Activated CD4-positive, alpha-beta T cell treated with anti-CD3 and anti-CD28 coated beads, Interleukin-2, amount 10 ng/mL, durations not matched to agents 7 days and 5 days (primary cell): ENCODE data around the gene GJD4. TPM values are rescaled to one million over a fixed set of nuclear protein-coding genes. Genes with fewer than 3 reads are reported as not detected.

ENCODE experiments used
- CTCF ChIA-PET: fragments of 350-600 bp; sonication (Branson Sonifier 250); formaldehyde crosslinking; loops from one replicate; lab custom pipeline; 2021; ENCODE audit warnings: antibody characterized with exemption; lab: Charles Lee
- POLR2A ChIA-PET: fragments of 350-600 bp; sonication (Branson Sonifier 250); formaldehyde crosslinking; loops from one replicate; lab custom pipeline; 2021; ENCODE audit warnings: antibody characterized with exemption; lab: Charles Lee
- DNase-seq: peaks from one replicate; pipeline ENCODE4 v3.0.0-alpha.2; 2020
- H3K27ac Mint-ChIP-seq: one replicate; pipeline ENCODE4 v1.8.0; 2021; ENCODE audit warnings: mild to moderate bottlenecking, moderate library complexity, mixed read lengths
- H3K27me3 Mint-ChIP-seq: one replicate; pipeline ENCODE4 v1.8.0; 2021; ENCODE audit warnings: mixed read lengths
- H3K36me3 Mint-ChIP-seq: one replicate; pipeline ENCODE4 v1.8.0; 2021; ENCODE audit warnings: low read depth, mixed read lengths
- H3K4me1 Mint-ChIP-seq: one replicate; pipeline ENCODE4 v1.8.0; 2021; ENCODE audit warnings: mixed read lengths
- H3K4me3 Mint-ChIP-seq: one replicate; pipeline ENCODE4 v1.8.0; 2021; ENCODE audit warnings: mild to moderate bottlenecking, moderate library complexity, mixed read lengths
- H3K9me3 Mint-ChIP-seq: one replicate; pipeline ENCODE4 v1.8.0; 2021; ENCODE audit warnings: mixed read lengths
- total RNA-seq, 2 experiments: library from RNA; stranded (reverse); gene quantifications; one replicate each; pipeline ENCODE4 v1.2.3, GENCODE V29; 2021

Gene GJD4
- total RNA-seq, 2 experiments from 2014 or later: not detected

DNA sequence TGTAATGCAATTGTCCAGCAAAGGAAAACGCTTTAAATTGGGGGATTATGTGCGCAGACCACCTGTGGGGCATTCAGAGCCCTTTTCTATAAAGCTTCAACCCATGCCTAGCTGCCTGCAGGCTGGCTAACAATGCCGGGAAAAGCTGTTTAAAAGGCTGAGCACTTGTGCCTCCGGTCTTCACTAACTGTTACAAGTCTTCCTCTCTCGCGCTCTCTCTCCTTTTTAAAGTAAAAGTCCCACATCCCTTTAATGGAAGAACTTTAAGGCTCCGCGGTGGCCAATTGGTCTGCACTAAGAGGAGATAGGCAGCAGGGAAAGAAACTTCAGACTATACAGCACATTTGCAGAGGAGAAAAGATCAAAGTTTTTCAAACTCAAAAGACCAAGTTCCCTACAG is 32.3 kb downstream of the GJD4 start:
- ChIA-PET POLR2A (interaction anchor here (0.6 kb wide), 1 partner anchor 58 kb away, joined by 3 read pairs; no protein-coding TSS in a partner anchor), CTCF (interaction anchor here (1.2 to 1.7 kb wide), 2 partner anchors 10 to 14 kb away, joined by 5 to 7 read pairs; no protein-coding TSS in a partner anchor)
- H3K36me3 Mint-ChIP-seq: no peaks in the 10 kb centered on the region
- H3K27ac Mint-ChIP-seq: no peak overlapping the region
- H3K27me3 Mint-ChIP-seq: peaks cover 50% of the 10 kb centered on the region
- no peak for DNase-seq
- peaks cover 15% of the 10 kb centered on the region for H3K4me1 Mint-ChIP-seq
- no peak overlapping the region for H3K4me3 Mint-ChIP-seq
- no peaks in the 10 kb centered on the region for H3K9me3 Mint-ChIP-seq

DNA sequence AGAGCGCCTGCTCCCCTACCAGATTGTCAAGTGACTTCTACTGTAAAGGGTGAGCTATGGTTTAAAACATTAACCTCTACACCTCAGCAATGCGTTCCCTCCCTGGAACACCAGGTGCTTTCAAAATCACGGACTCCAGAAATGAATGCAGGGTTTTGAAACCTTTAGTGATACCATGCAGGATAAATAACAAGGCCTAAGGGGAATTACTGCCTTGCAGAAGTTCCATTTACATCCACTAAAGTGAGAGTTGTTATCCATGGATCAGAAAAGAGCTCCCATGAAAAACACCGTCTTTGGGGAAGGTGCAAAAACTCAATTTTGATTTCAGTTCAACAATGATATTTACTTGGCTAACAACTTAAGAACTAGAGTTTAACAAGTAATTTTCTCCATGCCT is 33.0 kb downstream of the GJD4 start:
- Mint-ChIP-seq H3K27me3 (peaks cover 55% of the 10 kb centered on the region), H3K4me3 (no peak overlapping the region), H3K9me3 (no peaks in the 10 kb centered on the region), H3K4me1 (peaks cover 17% of the 10 kb centered on the region), H3K27ac (no peak overlapping the region), H3K36me3 (no peaks in the 10 kb centered on the region)
- POLR2A ChIA-PET: no interaction called here
- CTCF ChIA-PET: interaction anchor here (1.2 to 1.7 kb wide), 2 partner anchors 11 to 14 kb away, joined by 5 to 7 read pairs; no protein-coding TSS in a partner anchor
- no peak for DNase-seq

DNA sequence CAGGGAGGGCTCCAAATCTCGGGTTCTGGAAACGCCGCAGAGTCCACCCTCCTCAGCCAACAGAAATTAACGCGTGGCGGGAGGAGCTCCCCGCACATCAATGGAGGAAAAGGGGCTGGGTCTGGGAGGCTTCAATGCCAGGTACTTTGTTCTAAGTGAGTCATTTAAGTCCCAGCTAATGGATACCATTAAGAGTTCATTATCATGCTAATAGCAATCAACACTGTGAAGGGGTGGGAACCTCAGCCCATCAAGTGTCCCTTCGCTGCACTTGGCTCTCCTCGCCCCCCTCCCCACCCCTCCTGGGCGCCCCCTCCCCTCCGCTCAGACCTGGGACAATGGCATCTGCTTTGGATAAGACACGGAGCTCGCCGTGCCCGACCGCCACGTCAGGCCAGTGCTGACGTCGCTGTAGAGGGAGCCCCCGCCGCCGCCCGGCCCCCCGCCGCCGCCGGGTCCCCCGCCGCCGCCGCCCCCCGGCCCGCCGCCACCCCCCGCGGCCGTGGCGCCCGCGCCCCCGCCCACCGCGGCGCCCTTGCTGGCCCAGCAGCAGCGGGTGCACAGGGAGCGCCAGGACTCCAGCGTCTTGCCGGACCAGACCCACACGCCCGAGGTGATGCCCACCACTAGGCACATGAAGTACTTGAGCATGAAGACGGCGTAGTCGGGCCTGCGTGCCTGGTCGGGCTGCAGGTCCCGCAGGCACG is 34.0 kb downstream of the GJD4 start:
- peak overlapping the region; percentile 47 for H3K4me3 Mint-ChIP-seq
- POLR2A ChIA-PET: no interaction called here
- no peaks in the 10 kb centered on the region for H3K9me3 Mint-ChIP-seq
- H3K4me1 Mint-ChIP-seq: peaks cover 25% of the 10 kb centered on the region
- peaks cover 64% of the 10 kb centered on the region for H3K27me3 Mint-ChIP-seq
- no peak overlapping the region for H3K27ac Mint-ChIP-seq
- no peaks in the 10 kb centered on the region for H3K36me3 Mint-ChIP-seq
- no peak for DNase-seq
- CTCF ChIA-PET: no interaction called here

- no peak for DNase-seq
- Mint-ChIP-seq H3K4me3 (peak overlapping the region; percentile 47), H3K4me1 (peaks cover 25% of the 10 kb centered on the region), H3K27me3 (peaks cover 71% of the 10 kb centered on the region), H3K9me3 (no peaks in the 10 kb centered on the region), H3K36me3 (no peaks in the 10 kb centered on the region), H3K27ac (no peak overlapping the region)
- CTCF ChIA-PET: no interaction called here
- POLR2A ChIA-PET: no interaction called here
Measured at GRCh38 chr10:35639728-35640401, 34.7 kb downstream of the GJD4 start.

DNA sequence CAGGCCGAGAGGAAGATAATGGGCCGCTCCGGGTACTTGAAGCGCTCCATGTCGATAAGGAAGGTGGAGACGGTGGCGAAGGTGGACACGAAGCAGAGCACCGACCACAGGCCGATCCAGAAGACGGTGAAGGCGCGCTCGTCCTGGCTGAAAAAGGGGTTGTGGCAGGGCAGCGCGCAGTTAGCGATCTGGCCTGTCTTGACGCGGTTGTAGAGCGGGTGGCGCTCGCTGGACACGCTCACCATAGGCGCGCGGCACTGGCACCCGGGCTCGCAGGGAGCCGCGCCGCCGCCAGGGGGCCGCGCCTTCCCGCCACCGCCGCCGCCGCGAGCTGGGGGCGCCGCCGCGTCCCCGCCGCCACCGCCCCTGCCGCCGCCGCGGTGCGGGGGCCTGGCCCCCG is 35.3 kb downstream of the GJD4 start:
- H3K4me3 Mint-ChIP-seq: peak overlapping the region; percentile 68
- H3K27ac Mint-ChIP-seq: no peak overlapping the region
- ChIA-PET CTCF (no interaction called here), POLR2A (no interaction called here)
- peaks cover 25% of the 10 kb centered on the region for H3K4me1 Mint-ChIP-seq
- DNase-seq: no peak
- H3K27me3 Mint-ChIP-seq: peaks cover 76% of the 10 kb centered on the region
- no peaks in the 10 kb centered on the region for H3K9me3 Mint-ChIP-seq
- no peaks in the 10 kb centered on the region for H3K36me3 Mint-ChIP-seq

DNA sequence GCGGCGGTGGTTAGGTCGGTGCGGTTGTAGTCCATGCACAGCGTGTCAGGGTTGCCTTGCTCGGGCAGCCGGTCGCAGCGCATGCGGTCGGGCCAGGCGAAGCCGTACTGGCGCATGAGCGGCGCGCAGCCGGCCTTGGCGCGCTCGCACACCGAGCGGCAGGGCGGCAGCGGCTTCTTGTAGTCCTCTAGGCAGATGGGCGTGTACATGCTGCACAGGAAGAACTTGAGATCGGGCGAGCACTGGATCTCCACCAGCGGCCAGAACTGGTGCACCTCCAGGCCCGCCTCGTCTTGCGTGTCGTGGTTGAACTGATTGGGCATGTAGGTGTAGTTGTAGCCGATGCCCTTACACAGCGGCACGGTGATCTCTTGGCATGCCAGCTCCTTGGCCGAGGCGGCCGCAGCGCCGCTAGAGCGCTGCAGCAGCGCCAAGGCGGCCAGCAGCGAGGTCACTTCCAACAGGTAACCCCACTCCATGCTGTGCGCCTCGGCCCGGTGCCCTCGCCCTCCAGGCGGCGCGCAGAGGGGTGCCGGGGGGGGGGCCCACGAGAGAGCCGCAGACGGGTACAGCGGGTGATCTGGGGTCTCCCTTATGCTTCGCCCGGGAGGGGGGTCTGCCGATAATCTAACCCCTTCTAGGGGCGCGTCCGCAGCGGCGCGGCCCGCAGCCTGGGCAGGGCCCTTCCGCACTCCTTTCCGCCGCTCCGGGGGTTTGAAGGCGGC is 36.0 kb downstream of the GJD4 start:
- H3K27ac Mint-ChIP-seq: no peak overlapping the region
- no peaks in the 10 kb centered on the region for H3K36me3 Mint-ChIP-seq
- H3K27me3 Mint-ChIP-seq: peaks cover 74% of the 10 kb centered on the region
- peak; percentile 52 for DNase-seq
- ChIA-PET CTCF (no interaction called here), POLR2A (no interaction called here)
- H3K4me3 Mint-ChIP-seq: peak overlapping the region; percentile 71
- no peaks in the 10 kb centered on the region for H3K9me3 Mint-ChIP-seq
- peaks cover 25% of the 10 kb centered on the region for H3K4me1 Mint-ChIP-seq

DNA sequence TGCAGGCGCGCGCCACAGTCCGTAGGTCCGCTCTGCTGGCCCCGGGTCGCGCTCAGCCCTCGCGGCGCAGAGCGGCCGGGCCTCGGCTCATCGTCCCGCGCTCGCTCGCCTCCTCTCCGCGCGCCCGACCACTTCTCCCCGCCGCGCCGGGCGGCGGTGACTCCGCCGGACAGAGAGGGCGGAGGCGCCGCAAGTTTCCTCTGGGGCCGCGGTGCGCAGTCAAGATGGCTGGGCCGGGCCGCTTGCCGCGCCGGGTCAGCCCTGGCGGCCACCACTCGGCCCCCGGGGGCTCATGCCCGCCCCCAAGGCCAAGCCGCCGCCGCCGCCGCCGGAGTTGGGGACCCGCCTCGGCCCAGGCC is 36.5 kb downstream of the GJD4 start:
- H3K27me3 Mint-ChIP-seq: peaks cover 72% of the 10 kb centered on the region
- peaks cover 25% of the 10 kb centered on the region for H3K4me1 Mint-ChIP-seq
- H3K27ac Mint-ChIP-seq: no peak overlapping the region
- no peak for DNase-seq
- no peaks in the 10 kb centered on the region for H3K9me3 Mint-ChIP-seq
- ChIA-PET CTCF (no interaction called here), POLR2A (no interaction called here)
- H3K4me3 Mint-ChIP-seq: no peak overlapping the region
- no peaks in the 10 kb centered on the region for H3K36me3 Mint-ChIP-seq

DNA sequence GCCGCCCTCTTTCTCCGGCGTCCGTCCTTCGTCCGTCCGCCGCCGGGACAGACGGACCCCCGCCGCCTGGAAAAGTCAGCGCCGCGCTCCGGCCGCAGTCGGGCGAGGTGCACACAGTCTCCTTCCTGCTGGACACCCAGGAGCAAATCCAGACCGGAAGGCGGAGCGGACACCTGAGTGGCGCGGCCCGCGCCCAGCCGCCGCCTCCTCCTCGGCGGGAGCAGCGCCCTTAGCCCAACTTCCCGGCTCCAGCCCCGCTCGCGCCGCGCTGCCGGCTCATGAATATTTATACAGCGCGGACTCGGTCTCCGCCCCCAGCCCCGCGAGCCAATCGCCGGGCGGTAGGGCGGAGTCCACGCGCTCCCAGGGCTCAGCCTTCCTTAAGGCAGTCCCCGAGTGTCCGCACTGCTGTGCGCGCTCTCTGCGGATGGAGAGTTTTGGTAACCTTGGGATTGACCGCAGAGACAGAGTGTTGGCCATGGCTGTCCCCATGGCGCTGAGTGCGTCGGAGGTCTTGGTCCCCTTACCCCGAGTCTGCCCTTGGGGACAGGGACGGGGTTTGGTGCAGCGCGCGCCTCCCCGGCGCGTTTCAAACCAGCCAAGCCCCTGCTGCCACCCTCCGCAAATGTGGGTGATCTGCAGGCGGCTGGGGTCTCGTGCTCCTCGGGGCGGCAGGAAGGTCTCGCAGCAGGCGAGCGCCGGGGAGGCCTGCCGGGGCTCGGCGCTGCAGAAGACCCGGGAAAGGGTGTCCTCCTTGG is 37.1 kb downstream of the GJD4 start, which contains the start of gene FZD8:
TSS of gene FZD8 (minus strand) at position 262 of the 758 bp plus-strand sequence. CDS start 867 bp downstream, outside the sequence.
- ChIA-PET CTCF (no interaction called here), POLR2A (no interaction called here)
- H3K27ac Mint-ChIP-seq: no peak within 1 kb of the TSS
- peak; percentile 61 for DNase-seq
- peak within 1 kb of the TSS; percentile 74 for H3K4me3 Mint-ChIP-seq
- no peaks in the 10 kb centered on the region for H3K9me3 Mint-ChIP-seq
- H3K36me3 Mint-ChIP-seq: no peaks in the 10 kb centered on the region
- H3K27me3 Mint-ChIP-seq: peaks cover 68% of the 10 kb centered on the region
- H3K4me1 Mint-ChIP-seq: peaks cover 25% of the 10 kb centered on the region

DNA sequence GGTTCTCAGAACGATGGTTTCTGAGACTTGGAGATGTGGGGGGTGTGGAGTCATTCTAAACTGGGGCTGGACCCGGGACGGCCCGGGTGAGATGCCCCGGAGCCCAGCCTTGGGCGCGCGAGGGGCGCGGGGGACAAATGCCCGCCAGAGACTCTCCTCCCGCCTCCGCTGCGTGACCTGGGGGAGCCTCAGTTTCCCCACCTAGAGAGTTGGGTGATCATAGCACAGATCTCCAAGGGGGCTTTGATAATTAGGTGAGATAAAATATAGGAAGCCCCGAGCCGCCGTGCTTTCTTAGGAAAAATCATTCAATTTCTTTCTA is 37.6 kb downstream of the GJD4 start:
- ChIA-PET POLR2A (no interaction called here), CTCF (no interaction called here)
- no peaks in the 10 kb centered on the region for H3K9me3 Mint-ChIP-seq
- H3K4me1 Mint-ChIP-seq: peaks cover 25% of the 10 kb centered on the region
- DNase-seq: no peak
- H3K27me3 Mint-ChIP-seq: peaks cover 63% of the 10 kb centered on the region
- peak overlapping the region; percentile 74 for H3K4me3 Mint-ChIP-seq
- H3K27ac Mint-ChIP-seq: no peak overlapping the region
- no peaks in the 10 kb centered on the region for H3K36me3 Mint-ChIP-seq

DNA sequence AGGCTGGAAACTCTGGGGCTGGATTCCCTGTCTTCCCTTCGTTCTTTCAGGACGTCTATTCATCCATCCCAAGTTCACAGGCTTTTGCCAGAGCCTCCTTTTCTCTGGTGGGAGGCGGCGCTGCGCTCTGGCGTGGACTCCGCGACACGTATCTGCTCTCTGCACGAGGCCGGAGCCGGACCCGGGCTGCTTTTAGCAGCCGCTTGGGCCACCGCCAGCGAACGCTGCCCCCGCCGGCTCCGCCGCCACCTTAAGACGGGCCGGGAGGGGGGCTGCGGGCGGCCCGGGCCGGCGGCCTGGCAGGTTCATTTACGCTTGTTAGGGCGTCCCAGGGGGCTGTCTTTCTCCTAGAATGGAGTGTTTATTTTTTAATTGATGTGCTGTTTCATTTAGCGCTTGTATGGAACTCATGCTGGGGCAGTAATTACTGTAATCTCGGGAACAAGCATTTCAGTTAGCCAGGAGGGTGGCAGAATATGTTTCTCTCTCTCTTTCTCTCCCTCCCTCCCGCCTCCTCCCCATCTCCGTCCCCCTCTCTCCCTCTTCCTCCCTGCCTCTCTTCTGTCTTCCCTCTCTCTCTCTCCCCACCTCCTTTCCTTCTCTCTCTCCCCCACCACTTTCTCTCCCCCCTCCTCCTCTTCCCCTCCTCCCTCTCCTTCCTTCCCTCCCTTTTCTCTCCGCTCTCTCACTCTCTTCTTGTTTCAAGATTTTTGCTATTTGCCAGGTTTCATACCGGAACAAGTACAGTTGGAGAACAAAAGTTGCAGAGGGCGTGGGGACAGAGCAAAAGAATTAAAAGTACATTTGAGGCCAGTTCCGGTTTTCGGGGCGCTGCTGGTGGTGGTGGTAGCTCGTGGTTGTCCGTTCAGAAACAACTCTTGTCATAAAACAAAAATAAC is 38.3 kb downstream of the GJD4 start:
- no peaks in the 10 kb centered on the region for H3K36me3 Mint-ChIP-seq
- CTCF ChIA-PET: no interaction called here
- H3K4me3 Mint-ChIP-seq: peak overlapping the region; percentile 74
- DNase-seq: no peak
- POLR2A ChIA-PET: no interaction called here
- H3K4me1 Mint-ChIP-seq: peaks cover 25% of the 10 kb centered on the region
- H3K9me3 Mint-ChIP-seq: no peaks in the 10 kb centered on the region
- no peak overlapping the region for H3K27ac Mint-ChIP-seq
- peaks cover 56% of the 10 kb centered on the region for H3K27me3 Mint-ChIP-seq

- Mint-ChIP-seq H3K27ac (no peak overlapping the region), H3K4me3 (peak overlapping the region; percentile 55)
- POLR2A ChIA-PET: no interaction called here
Measured at GRCh38 chr10:35644050-35644950, 39.2 kb downstream of the GJD4 start.

More at GRCh38 chr10:35644050-35644950, 39.2 kb downstream of the GJD4 start:
- Mint-ChIP-seq H3K9me3 (no peaks in the 10 kb centered on the region), H3K4me1 (peaks cover 25% of the 10 kb centered on the region), H3K36me3 (no peaks in the 10 kb centered on the region), H3K27me3 (peaks cover 52% of the 10 kb centered on the region)
- DNase-seq: no peak
- CTCF ChIA-PET: no interaction called here
